ENCODE measurements around the gene PRG3. TPM values are rescaled to one million over a fixed set of nuclear protein-coding genes. Genes with fewer than 3 reads are reported as not detected.
A peak's percentile ranks its signal among the peaks of the same experiment; 100 is the strongest.
"Not testable (repeated sequence)": the region's sequence is repeated elsewhere in the genome, so short reads cannot be mapped to it uniquely, and the experiment has no call there.

The PRG3 gene
- total RNA-seq, 1 donor from 2014 or later: not detected

- no peak for ATAC-seq
- DNase-seq (ENCODE audit: low spot score): no peak
Measured at GRCh38 chr11:57409321-57410100, 28.6 kb upstream of the PRG3 start.

- no peak for DNase-seq (ENCODE audit: low spot score)
- no peak for ATAC-seq
Measured at GRCh38 chr11:57408771-57409170, 27.8 kb upstream of the PRG3 start.

GRCh38 chr11:57407941-57408475, 27.1 kb upstream of the PRG3 start:
- no peak for ATAC-seq
- no peak for DNase-seq (ENCODE audit: low spot score)

GRCh38 chr11:57407010-57407920, 26.3 kb upstream of the PRG3 start:
- ATAC-seq (peak; percentile 8), DNase-seq (ENCODE audit: low spot score) (no peak)

GRCh38 chr11:57406337-57406904, 25.5 kb upstream of the PRG3 start:
- ATAC-seq: peak; percentile 22
- no peak for DNase-seq (ENCODE audit: low spot score)

GRCh38 chr11:57405271-57405860, 24.4 kb upstream of the PRG3 start:
- ATAC-seq: peak; percentile 6
- no peak for DNase-seq (ENCODE audit: low spot score)

GRCh38 chr11:57403802-57404147, 22.8 kb upstream of the PRG3 start:
- no peak for DNase-seq (ENCODE audit: low spot score)
- ATAC-seq: no peak

- not testable (repeated sequence) for ATAC-seq; DNase-seq (ENCODE audit: low spot score)
Measured at GRCh38 chr11:57403003-57403801, 22.3 kb upstream of the PRG3 start.

GRCh38 chr11:57402188-57403002, 21.4 kb upstream of the PRG3 start:
- ATAC-seq (no peak), DNase-seq (ENCODE audit: low spot score) (no peak)

- DNase-seq (ENCODE audit: low spot score): no peak
Measured at GRCh38 chr11:57399972-57400578, 19.1 kb upstream of the PRG3 start.

GRCh38 chr11:57399221-57399620, 18.3 kb upstream of the PRG3 start:
- DNase-seq (ENCODE audit: low spot score) (no peak), ATAC-seq (no peak)

More at GRCh38 chr11:57399972-57400578, 19.1 kb upstream of the PRG3 start:
- ATAC-seq: peak; percentile 68

GRCh38 chr11:57397394-57397990, 16.5 kb upstream of the PRG3 start:
- ATAC-seq (no peak), DNase-seq (ENCODE audit: low spot score) (no peak)

- DNase-seq (ENCODE audit: low spot score): no peak
- ATAC-seq: no peak
Measured at GRCh38 chr11:57396744-57397143, 15.8 kb upstream of the PRG3 start.

GRCh38 chr11:57395905-57396623, 15.1 kb upstream of the PRG3 start:
- no peak for DNase-seq (ENCODE audit: low spot score)
- no peak for ATAC-seq

GRCh38 chr11:57394203-57394965, 13.4 kb upstream of the PRG3 start:
- ATAC-seq (no peak), DNase-seq (ENCODE audit: low spot score) (no peak)

- DNase-seq (ENCODE audit: low spot score): no peak
- no peak for ATAC-seq
Measured at GRCh38 chr11:57392763-57393105, 11.8 kb upstream of the PRG3 start.
